Effector memory CD8-positive, alpha-beta T cell (primary cell): Measurements from ENCODE around the gene EDA.

Experiments used
- ATAC-seq: fragments of 150-1000 bp; cut with Tn5 transposase; replicated peaks from 2 replicates; pipeline ENCODE4 v1.10.0; 2021; ENCODE audit warnings: mild to moderate bottlenecking, moderate library complexity
- DNase-seq, 3 experiments: peaks; one replicate each; pipeline ENCODE4 v3.0.0; 2021
- H3K27ac Mint-ChIP-seq, 2 donors: one replicate each; pipeline ENCODE4 v1.8.0; 2022; ENCODE audit warnings: mild to moderate bottlenecking in 2 of 2, mixed read lengths in 2 of 2, moderate library complexity in 2 of 2
- H3K27me3 Mint-ChIP-seq, 2 donors: one replicate each; pipeline ENCODE4 v1.8.0; 2022; ENCODE audit warnings: mixed read lengths in 2 of 2
- H3K36me3 Mint-ChIP-seq: one replicate; pipeline ENCODE4 v1.8.0; 2022; ENCODE audit warnings: mild to moderate bottlenecking, moderate library complexity, mixed read lengths; ENCODE audit not compliant: insufficient read depth
- H3K4me1 Mint-ChIP-seq, 2 donors: one replicate each; pipeline ENCODE4 v1.8.0; 2022; ENCODE audit warnings: low read depth in 2 of 2, mixed read lengths in 2 of 2
- H3K4me3 Mint-ChIP-seq, 2 donors: one replicate each; pipeline ENCODE4 v1.8.0; 2022; ENCODE audit warnings: mild to moderate bottlenecking in 2 of 2, mixed read lengths in 2 of 2, moderate library complexity in 2 of 2
- H3K9me3 Mint-ChIP-seq, 2 donors: one replicate each; pipeline ENCODE4 v1.8.0; 2022; ENCODE audit warnings: mixed read lengths in 2 of 2
- total RNA-seq, 9 experiments: gene quantifications; one replicate each; lab custom pipeline; 2026; lab: John Stamatoyannopoulos, UW

The EDA gene
- 0.85 to 9.4 (median 3.2) reads per million in 9 experiments for total RNA-seq

DNA sequence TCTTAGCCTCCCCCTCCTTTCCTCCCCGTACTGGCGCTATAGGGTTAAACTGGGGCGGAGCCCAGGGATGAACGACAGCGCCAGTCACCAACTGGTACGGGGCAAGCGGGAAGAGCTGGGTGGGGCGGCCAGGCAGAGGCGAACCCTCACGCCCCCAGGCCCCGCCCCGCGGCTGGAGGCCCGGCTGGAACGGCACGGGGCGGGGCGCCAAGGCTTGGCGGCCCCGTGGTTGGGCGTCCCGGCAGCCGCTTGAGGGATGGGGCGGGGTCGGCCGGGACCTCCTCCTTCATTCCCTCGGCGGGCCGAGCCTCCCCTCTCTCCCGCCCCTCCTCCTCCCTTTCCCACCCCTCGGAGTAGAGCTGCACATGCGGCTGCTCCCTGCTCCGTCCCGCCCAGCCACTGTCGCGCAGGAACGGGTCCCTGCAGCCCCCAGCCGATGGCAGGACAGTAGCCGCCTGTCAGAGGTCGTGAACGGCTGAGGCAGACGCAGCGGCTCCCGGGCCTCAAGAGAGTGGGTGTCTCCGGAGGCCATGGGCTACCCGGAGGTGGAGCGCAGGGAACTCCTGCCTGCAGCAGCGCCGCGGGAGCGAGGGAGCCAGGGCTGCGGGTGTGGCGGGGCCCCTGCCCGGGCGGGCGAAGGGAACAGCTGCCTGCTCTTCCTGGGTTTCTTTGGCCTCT is at the start of gene EDA:
TSS of gene EDA (plus strand) at position 335 of the 678 bp plus-strand sequence.
- peak within 1 kb of the TSS; percentile 31 to 79 for H3K4me3 Mint-ChIP-seq
- no peaks in the 10 kb centered on the region for H3K9me3 Mint-ChIP-seq
- DNase-seq, result peak in 2 of 3 experiments; percentile 42 to 51
- H3K27ac Mint-ChIP-seq, result no peak within 1 kb of the TSS
- no peaks in the 10 kb centered on the region for H3K36me3 Mint-ChIP-seq
- ATAC-seq, result peak; percentile 91
- peaks cover 0 to 6% of the 10 kb centered on the region in 2 donors for H3K4me1 Mint-ChIP-seq
- peaks cover 0 to 9% of the 10 kb centered on the region in 2 donors for H3K27me3 Mint-ChIP-seq

DNA sequence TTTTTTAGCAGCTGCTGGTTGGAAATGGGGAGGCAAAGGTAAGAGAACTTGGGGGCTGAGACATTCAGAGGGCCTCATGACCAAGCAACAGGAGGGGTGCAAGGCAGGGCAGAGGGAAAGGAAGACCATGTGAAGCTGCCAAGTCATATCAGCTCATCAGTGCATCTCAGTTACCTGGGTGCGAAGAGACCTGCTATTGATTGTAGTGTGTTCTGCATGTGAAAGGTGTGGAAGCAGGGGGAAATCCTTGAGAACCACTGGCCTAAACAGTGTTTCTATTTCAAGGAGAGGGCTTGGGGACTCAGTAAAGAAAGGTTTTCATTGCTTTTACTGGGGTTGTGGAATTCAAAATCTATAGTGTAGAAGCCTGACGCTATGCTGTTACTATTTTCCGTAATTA is 47.1 kb upstream of the EDA start:
- Mint-ChIP-seq H3K4me3 (no peak overlapping the region), H3K27ac (no peak overlapping the region), H3K27me3 (peaks cover 0 to 7% of the 10 kb centered on the region in 2 donors), H3K4me1 (peaks cover 0 to 1% of the 10 kb centered on the region in 2 donors), H3K9me3 (peaks cover 0 to 3% of the 10 kb centered on the region in 2 donors), H3K36me3 (no peaks in the 10 kb centered on the region)
- no peak for DNase-seq
- no peak for ATAC-seq

DNA sequence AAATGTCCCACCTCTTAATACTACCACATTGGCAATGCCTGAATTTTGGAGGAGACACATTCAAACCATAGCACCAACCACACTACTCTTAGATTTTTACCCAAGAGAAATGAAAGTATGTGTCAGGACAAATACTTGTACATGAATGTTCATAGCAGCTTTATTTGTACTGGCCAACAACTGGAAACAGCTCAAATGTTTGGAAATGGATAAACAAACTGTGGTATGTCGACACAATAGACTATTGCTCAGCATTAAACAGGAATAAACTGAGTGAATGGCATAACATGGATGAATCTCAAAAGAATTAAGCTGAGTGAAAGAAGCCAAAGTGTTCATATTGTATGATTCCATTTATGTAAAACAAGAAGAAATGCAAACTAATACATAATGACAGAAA is 18.5 kb upstream of the EDA start:
- H3K4me1 Mint-ChIP-seq, result no peaks in the 10 kb centered on the region
- H3K9me3 Mint-ChIP-seq, result no peaks in the 10 kb centered on the region
- no peaks in the 10 kb centered on the region for H3K36me3 Mint-ChIP-seq
- H3K4me3 Mint-ChIP-seq, result no peak overlapping the region
- no peak overlapping the region for H3K27ac Mint-ChIP-seq
- no peaks in the 10 kb centered on the region for H3K27me3 Mint-ChIP-seq
- DNase-seq (no peak), ATAC-seq (no peak)

GRCh38 chrX:69600182-69600581 is 15.7 kb upstream of the EDA start:
- DNase-seq, result no peak
- no peaks in the 10 kb centered on the region for H3K36me3 Mint-ChIP-seq
- H3K27me3 Mint-ChIP-seq, result no peaks in the 10 kb centered on the region
- H3K27ac Mint-ChIP-seq, result no peak overlapping the region
- no peaks in the 10 kb centered on the region for H3K4me1 Mint-ChIP-seq
- H3K9me3 Mint-ChIP-seq, result no peaks in the 10 kb centered on the region
- no peak for ATAC-seq
- H3K4me3 Mint-ChIP-seq, result no peak overlapping the region

GRCh38 chrX:69603566-69604194 is 12.2 kb upstream of the EDA start:
- ATAC-seq, result no peak
- no peak for DNase-seq
- no peaks in the 10 kb centered on the region for H3K36me3 Mint-ChIP-seq
- H3K27ac Mint-ChIP-seq, result no peak overlapping the region
- no peaks in the 10 kb centered on the region for H3K4me1 Mint-ChIP-seq
- no peaks in the 10 kb centered on the region for H3K27me3 Mint-ChIP-seq
- no peaks in the 10 kb centered on the region for H3K9me3 Mint-ChIP-seq
- H3K4me3 Mint-ChIP-seq, result no peak overlapping the region

GRCh38 chrX:69605521-69605920 is 10.4 kb upstream of the EDA start:
- Mint-ChIP-seq H3K4me1 (no peaks in the 10 kb centered on the region), H3K27me3 (no peaks in the 10 kb centered on the region), H3K27ac (peak overlapping the region in 1 of 2 donors; percentile 32), H3K36me3 (no peaks in the 10 kb centered on the region), H3K4me3 (no peak overlapping the region), H3K9me3 (no peaks in the 10 kb centered on the region)
- DNase-seq (no peak), ATAC-seq (no peak)

DNA sequence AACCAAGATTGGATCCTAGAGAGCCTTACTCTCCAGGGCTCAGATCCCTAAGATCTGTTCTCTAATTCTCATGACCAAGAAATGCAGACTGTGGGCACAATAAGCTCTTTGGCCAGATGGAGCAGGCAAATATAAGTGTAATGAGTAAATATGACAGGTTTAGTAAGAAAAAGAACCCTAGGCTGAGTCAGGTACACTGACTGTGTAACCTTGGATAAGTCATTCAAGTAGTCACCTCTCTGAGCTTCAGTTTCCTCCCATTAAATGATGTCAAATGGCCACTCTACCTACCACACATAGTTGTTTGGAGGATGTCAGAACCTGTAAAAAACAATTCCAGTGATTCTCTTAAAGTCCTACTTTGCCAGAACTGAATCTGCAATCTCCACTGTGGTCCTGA is 8.3 kb upstream of the EDA start:
- Mint-ChIP-seq H3K9me3 (no peaks in the 10 kb centered on the region), H3K4me1 (no peaks in the 10 kb centered on the region), H3K27me3 (no peaks in the 10 kb centered on the region), H3K27ac (no peak overlapping the region), H3K4me3 (no peak overlapping the region), H3K36me3 (no peaks in the 10 kb centered on the region)
- DNase-seq (no peak), ATAC-seq (no peak)

GRCh38 chrX:69613946-69614345 is 2.0 kb upstream of the EDA start:
- DNase-seq (no peak), ATAC-seq (no peak)
- no peaks in the 10 kb centered on the region for H3K36me3 Mint-ChIP-seq
- peaks cover 0 to 2% of the 10 kb centered on the region in 2 donors for H3K4me1 Mint-ChIP-seq
- no peak overlapping the region for H3K27ac Mint-ChIP-seq
- no peak overlapping the region for H3K4me3 Mint-ChIP-seq
- peaks cover 0 to 9% of the 10 kb centered on the region in 2 donors for H3K27me3 Mint-ChIP-seq
- H3K9me3 Mint-ChIP-seq, result no peaks in the 10 kb centered on the region

DNA sequence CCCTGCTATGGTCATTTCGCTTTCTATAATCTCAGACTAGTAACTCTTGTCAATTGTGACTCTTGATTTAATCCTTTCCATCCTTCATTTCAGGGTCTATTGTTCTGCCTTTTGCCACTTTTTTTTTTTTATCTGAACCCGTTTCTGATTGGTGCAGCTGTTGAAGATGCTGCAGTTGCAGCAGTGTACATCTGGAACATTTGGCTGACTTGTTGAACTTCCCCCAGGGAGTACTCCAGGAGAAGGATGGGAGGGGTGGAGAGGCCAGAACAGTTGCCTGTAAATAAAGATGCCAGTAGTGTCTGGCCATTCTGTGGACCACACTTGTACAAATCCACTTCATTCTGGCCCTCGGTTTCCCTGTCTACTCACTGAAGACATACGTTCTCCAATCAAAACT is 1.0 kb upstream of the EDA start:
- Mint-ChIP-seq H3K9me3 (no peaks in the 10 kb centered on the region), H3K27me3 (peaks cover 0 to 9% of the 10 kb centered on the region in 2 donors), H3K36me3 (no peaks in the 10 kb centered on the region), H3K4me3 (no peak overlapping the region), H3K27ac (no peak overlapping the region), H3K4me1 (peaks cover 0 to 3% of the 10 kb centered on the region in 2 donors)
- DNase-seq, result no peak
- ATAC-seq, result no peak

DNA sequence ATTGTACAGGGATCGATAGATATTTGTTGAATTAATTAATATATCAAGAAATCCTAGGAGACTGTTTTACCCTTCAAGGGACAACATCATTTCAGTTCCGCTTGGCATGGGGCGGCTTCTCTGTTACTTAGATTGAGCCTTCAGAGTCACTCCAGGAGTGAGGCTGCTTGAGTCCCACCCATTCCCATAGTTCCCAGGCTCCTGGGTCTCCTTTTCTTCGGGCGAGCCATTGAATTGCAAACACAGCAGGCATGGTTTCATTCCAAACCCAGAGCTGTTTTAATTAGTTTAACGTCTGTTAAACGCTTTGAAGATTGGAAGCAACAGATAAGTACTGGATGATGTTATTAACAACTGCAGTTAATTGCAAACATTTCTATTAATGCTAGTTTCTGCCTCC is 571 bp upstream of the EDA start:
- H3K27me3 Mint-ChIP-seq, result peaks cover 0 to 9% of the 10 kb centered on the region in 2 donors
- no peaks in the 10 kb centered on the region for H3K36me3 Mint-ChIP-seq
- H3K27ac Mint-ChIP-seq, result no peak overlapping the region
- no peak for ATAC-seq
- H3K4me1 Mint-ChIP-seq, result peaks cover 0 to 3% of the 10 kb centered on the region in 2 donors
- no peaks in the 10 kb centered on the region for H3K9me3 Mint-ChIP-seq
- no peak for DNase-seq
- H3K4me3 Mint-ChIP-seq, result peak overlapping the region in 1 of 2 donors; percentile 4

DNA sequence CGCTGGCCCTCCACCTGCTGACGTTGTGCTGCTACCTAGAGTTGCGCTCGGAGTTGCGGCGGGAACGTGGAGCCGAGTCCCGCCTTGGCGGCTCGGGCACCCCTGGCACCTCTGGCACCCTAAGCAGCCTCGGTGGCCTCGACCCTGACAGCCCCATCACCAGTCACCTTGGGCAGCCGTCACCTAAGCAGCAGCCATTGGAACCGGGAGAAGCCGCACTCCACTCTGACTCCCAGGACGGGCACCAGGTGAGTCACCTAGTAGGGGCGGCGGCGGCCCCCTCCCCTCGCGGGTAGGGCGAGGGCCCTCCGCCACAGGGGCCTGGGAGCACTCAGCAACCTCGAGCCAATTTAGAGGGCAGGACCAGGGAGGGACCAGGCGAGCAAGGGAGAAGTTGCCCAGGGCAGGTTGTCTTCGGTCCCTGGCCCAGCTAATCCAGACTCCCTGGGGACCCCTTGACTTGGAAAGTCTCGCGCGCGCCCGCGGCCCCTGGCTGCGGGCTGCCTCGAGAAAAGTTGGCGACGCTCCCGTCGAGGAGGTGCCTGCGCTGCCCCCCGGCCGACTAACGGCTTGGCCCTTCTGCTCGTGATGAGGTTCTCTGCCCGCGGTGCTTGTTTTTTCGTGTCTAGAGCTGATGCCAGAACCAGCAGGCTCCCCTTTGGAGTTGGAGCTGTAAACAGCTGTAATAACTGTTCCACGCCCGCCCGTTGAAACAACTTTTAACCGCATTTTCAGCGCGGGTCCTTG is 717 bp downstream of the EDA start:
- H3K4me1 Mint-ChIP-seq, result peaks cover 0 to 6% of the 10 kb centered on the region in 2 donors
- peaks cover 0 to 9% of the 10 kb centered on the region in 2 donors for H3K27me3 Mint-ChIP-seq
- ATAC-seq (peak; percentile 29), DNase-seq (no peak)
- H3K36me3 Mint-ChIP-seq, result no peaks in the 10 kb centered on the region
- H3K9me3 Mint-ChIP-seq, result no peaks in the 10 kb centered on the region
- H3K27ac Mint-ChIP-seq, result no peak overlapping the region
- H3K4me3 Mint-ChIP-seq, result peak overlapping the region; percentile 31 to 79

DNA sequence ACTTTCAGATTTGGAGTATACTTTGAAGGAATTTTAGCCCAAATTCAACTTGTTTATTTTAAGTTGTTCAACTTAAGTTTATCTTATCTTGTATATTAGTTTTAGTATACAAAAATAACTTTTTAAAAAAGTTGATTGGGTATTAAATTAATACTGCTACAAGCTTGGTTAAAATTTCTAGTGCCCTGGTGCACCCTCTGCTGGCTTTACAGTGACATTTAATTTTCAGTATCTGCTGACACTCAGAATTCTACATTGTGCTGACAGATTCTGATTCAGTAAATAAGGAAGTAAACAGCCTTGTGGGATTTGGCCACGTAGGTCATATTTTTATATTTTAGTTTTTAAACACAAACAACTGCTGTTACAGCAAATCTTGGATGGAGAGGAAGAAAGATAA is 2.9 kb downstream of the EDA start:
- Mint-ChIP-seq H3K4me3 (peak overlapping the region in 1 of 2 donors; percentile 62), H3K27ac (peak overlapping the region in 1 of 2 donors; percentile 60), H3K36me3 (no peaks in the 10 kb centered on the region), H3K27me3 (peaks cover 0 to 9% of the 10 kb centered on the region in 2 donors), H3K4me1 (peaks cover 0 to 6% of the 10 kb centered on the region in 2 donors), H3K9me3 (no peaks in the 10 kb centered on the region)
- DNase-seq, result no peak
- ATAC-seq, result no peak

DNA sequence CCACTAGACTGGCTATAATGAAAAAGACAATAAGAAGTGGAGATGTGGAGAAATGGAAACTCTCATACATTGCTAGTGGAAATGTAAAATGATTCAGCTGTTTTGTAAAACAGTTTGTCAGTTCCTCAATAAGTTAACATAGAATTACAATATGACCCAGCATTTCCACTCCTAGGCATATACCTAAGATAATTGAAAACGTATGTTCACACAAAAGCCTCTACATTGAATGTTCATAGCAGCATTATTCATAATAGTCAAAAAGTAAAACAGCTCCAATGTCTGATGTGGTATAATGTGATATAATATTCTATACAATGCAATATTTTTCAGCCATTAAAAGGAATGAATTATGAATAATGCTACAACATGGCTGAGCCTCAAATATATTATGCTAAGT is 10.2 kb downstream of the EDA start:
- H3K4me3 Mint-ChIP-seq, result no peak overlapping the region
- H3K27ac Mint-ChIP-seq, result no peak overlapping the region
- ATAC-seq, result no peak
- no peaks in the 10 kb centered on the region for H3K36me3 Mint-ChIP-seq
- no peaks in the 10 kb centered on the region for H3K27me3 Mint-ChIP-seq
- H3K9me3 Mint-ChIP-seq, result no peaks in the 10 kb centered on the region
- peaks cover 0 to 5% of the 10 kb centered on the region in 2 donors for H3K4me1 Mint-ChIP-seq
- DNase-seq, result no peak
